ENCODE measurements around the gene FLNC. TPM values are rescaled to one million over a fixed set of nuclear protein-coding genes. Genes with fewer than 3 reads are reported as not detected.

Gene FLNC
- polyA plus RNA-seq, 1 donor from 2014 or later: 0.36 TPM

- Histone ChIP-seq H3K9ac (ENCODE audit: low read length) (no peak overlapping the region), H3K27me3 (ENCODE audit: insufficient read depth, low read depth, low read length) (no peaks in the 10 kb centered on the region), H2AFZ (ENCODE audit: low read depth, low read length) (no peak overlapping the region), H3K4me2 (ENCODE audit: low read length) (no peak overlapping the region), H4K20me1 (ENCODE audit: insufficient read depth) (no peaks in the 10 kb centered on the region), H3K79me2 (replicated peaks; ENCODE audit: insufficient read depth, low read length) (no peaks in the 10 kb centered on the region), H3K9me2 (ENCODE audit: insufficient read depth, low read length) (no peaks in the 10 kb centered on the region), H3K36me3 (ENCODE audit: insufficient read depth, low read length) (no peaks in the 10 kb centered on the region), H3K9me3 (ENCODE audit: low read length) (no peaks in the 10 kb centered on the region), H3K4me3 (ENCODE audit: low read length) (no peak overlapping the region), H3F3A (ENCODE audit: insufficient read depth, low read length, poor library complexity, severe bottlenecking) (no peaks in the 10 kb centered on the region), H3K27ac (ENCODE audit: low read length) (no peak overlapping the region)
- TF ChIP-seq TAF1 (IDR thresholded peaks at IDR 0.05; ENCODE audit: low read depth) (no peak), EP300 (conservative IDR thresholded peaks at IDR 0.05; ENCODE audit: poor library complexity, severe bottlenecking) (no peak), SMC3 (conservative IDR thresholded peaks at IDR 0.05; ENCODE audit: poor library complexity) (no peak), CTCF (IDR thresholded peaks at IDR 0.05; ENCODE audit: poor library complexity, severe bottlenecking) (no peak), RAD21 (conservative IDR thresholded peaks at IDR 0.05) (no peak), POLR2AphosphoS5 (IDR thresholded peaks at IDR 0.05) (no peak), EZH2 (IDR thresholded peaks at IDR 0.05; ENCODE audit: borderline replicate concordance, insufficient read depth, low read length, poor library complexity, severe bottlenecking) (no peak), MXI1 (conservative IDR thresholded peaks at IDR 0.05; ENCODE audit: poor library complexity, severe bottlenecking) (no peak), REST (IDR thresholded peaks at IDR 0.05; ENCODE audit: borderline replicate concordance) (no peak)
Measured at GRCh38 chr7:128815289-128815942, 14.8 kb upstream of the FLNC start.

- Histone ChIP-seq H3K9me3 (ENCODE audit: low read length) (no peaks in the 10 kb centered on the region), H3K9me2 (ENCODE audit: insufficient read depth, low read length) (no peaks in the 10 kb centered on the region), H3K27ac (ENCODE audit: low read length) (no peak overlapping the region), H3K36me3 (ENCODE audit: insufficient read depth, low read length) (no peaks in the 10 kb centered on the region), H3K9ac (ENCODE audit: low read length) (no peak overlapping the region), H3K79me2 (replicated peaks; ENCODE audit: insufficient read depth, low read length) (no peaks in the 10 kb centered on the region), H4K20me1 (ENCODE audit: insufficient read depth) (no peaks in the 10 kb centered on the region), H3K27me3 (ENCODE audit: insufficient read depth, low read depth, low read length) (no peaks in the 10 kb centered on the region), H2AFZ (ENCODE audit: low read depth, low read length) (no peak overlapping the region), H3K4me3 (ENCODE audit: low read length) (no peak overlapping the region), H3F3A (ENCODE audit: insufficient read depth, low read length, poor library complexity, severe bottlenecking) (no peaks in the 10 kb centered on the region), H3K4me2 (ENCODE audit: low read length) (no peak overlapping the region)
- no peak for TF ChIP-seq CTCF (IDR thresholded peaks at IDR 0.05; ENCODE audit: poor library complexity, severe bottlenecking)
- no peak for TF ChIP-seq TAF1 (IDR thresholded peaks at IDR 0.05; ENCODE audit: low read depth)
- TF ChIP-seq MXI1 (conservative IDR thresholded peaks at IDR 0.05; ENCODE audit: poor library complexity, severe bottlenecking): no peak
- no peak for TF ChIP-seq POLR2AphosphoS5 (IDR thresholded peaks at IDR 0.05)
- no peak for TF ChIP-seq RAD21 (conservative IDR thresholded peaks at IDR 0.05)
- TF ChIP-seq REST (IDR thresholded peaks at IDR 0.05; ENCODE audit: borderline replicate concordance): no peak
- TF ChIP-seq EZH2 (IDR thresholded peaks at IDR 0.05; ENCODE audit: borderline replicate concordance, insufficient read depth, low read length, poor library complexity, severe bottlenecking): no peak
- TF ChIP-seq EP300 (conservative IDR thresholded peaks at IDR 0.05; ENCODE audit: poor library complexity, severe bottlenecking): no peak
- no peak for TF ChIP-seq SMC3 (conservative IDR thresholded peaks at IDR 0.05; ENCODE audit: poor library complexity)
Measured at GRCh38 chr7:128818694-128819093, 11.5 kb upstream of the FLNC start.
